Mononuclear cell (primary cell): ENCODE measurements around the gene SPSB1. TPM values are rescaled to one million over a fixed set of nuclear protein-coding genes. Genes with fewer than 3 reads are reported as not detected.

Source experiments
- H3K27me3 ChIP-seq: 2 replicates; pipeline ENCODE4 v1.6.0; 2011; ENCODE audit warnings: low read length, control low read depth; ENCODE audit not compliant: insufficient read depth
- H3K4me1 ChIP-seq: 2 replicates; pipeline ENCODE4 v1.5.1; 2011; ENCODE audit warnings: mild to moderate bottlenecking, low read length, control low read depth; ENCODE audit not compliant: insufficient read depth
- H3K4me3 ChIP-seq: 2 replicates; pipeline ENCODE4 v1.5.1; 2011; ENCODE audit warnings: mild to moderate bottlenecking, low read length, moderate library complexity
- H3K9me3 ChIP-seq: 2 replicates; pipeline ENCODE4 v1.5.1; 2011; ENCODE audit warnings: low read depth, mild to moderate bottlenecking, control low read depth, low read length
- total RNA-seq: library from RNA; depleted of rRNA; stranded (reverse); fragments of >200 nt; gene quantifications from one replicate; pipeline ENCODE4 v1.2.3, GENCODE V29; 2012

Gene SPSB1
- total RNA-seq, 1 donor: 0.94 TPM

DNA sequence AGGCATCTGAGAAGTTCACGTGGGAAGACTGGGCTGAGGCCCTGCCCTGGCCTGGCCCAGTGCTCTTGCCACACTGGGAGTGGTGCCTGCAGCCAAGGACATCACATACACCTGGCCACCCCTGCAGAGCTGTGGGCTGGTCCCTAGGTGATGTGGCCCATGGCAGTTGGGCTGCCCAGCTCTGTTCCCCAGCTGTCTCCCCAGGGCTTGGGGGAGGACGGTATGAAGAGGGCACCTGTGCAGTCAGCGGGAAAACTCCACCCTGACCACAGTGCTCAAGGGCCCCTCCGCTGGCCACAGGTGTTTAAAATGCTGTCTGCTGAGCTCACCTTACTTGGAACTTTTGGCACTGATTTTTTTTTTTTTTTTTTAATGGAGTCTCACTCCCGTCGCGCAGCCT is 126.2 kb downstream of the SPSB1 start:
- no peaks in the 10 kb centered on the region for H3K27me3 ChIP-seq
- no peaks in the 10 kb centered on the region for H3K9me3 ChIP-seq
- no peak overlapping the region for H3K4me3 ChIP-seq
- H3K4me1 ChIP-seq: peaks cover 20% of the 10 kb centered on the region

Other genes with a start within 250 kb of the SPSB1 start
- 0.73 TPM for gene SLC2A5, start 223.3 kb upstream of the SPSB1 start, total RNA-seq
- 2.0 TPM for gene GPR157, start 163.8 kb upstream of the SPSB1 start, total RNA-seq
- 10.5 TPM for gene H6PD, start 58.1 kb upstream of the SPSB1 start, total RNA-seq
- 6.7 TPM for gene SLC25A33, start 246.6 kb downstream of the SPSB1 start, total RNA-seq